Astrocyte of the cerebellum (primary cell): ENCODE measurements around the gene LRRC3.
"Not testable (repeated sequence)": the region's sequence is repeated elsewhere in the genome, so short reads cannot be mapped to it uniquely, and the experiment has no call there.

ENCODE experiments used
- DNase-seq: peaks from one replicate; pipeline ENCODE4 v3.0.0-alpha.2; 2011; ENCODE audit warnings: low read depth
- H3K4me3 ChIP-seq: 2 replicates; pipeline ENCODE4 v1.5.1; 2011; ENCODE audit warnings: mild to moderate bottlenecking, low read depth, low read length, moderate library complexity
- in situ Hi-C: cut with HindIII; loops from 2 replicates; pipeline ENCODE4 v1.10.0; 2017; ENCODE audit warnings: low sequenced_read_pairs
- TF ChIP-seq, protein P1 (sequence below): IDR thresholded peaks from 2 replicates; pipeline ENCODE4 v1.5.1; 2012; ENCODE audit warnings: low read length, low read depth, moderate library complexity, mild to moderate bottlenecking; ENCODE audit errors: missing control alignments

Gene LRRC3

GRCh38 chr21:44499211-44499560, 43.9 kb downstream of the LRRC3 start:
- in situ Hi-C loops = loop anchor here (25.0 kb wide), 1 partner anchor 112 kb away; no protein-coding TSS in a partner anchor

DNA sequence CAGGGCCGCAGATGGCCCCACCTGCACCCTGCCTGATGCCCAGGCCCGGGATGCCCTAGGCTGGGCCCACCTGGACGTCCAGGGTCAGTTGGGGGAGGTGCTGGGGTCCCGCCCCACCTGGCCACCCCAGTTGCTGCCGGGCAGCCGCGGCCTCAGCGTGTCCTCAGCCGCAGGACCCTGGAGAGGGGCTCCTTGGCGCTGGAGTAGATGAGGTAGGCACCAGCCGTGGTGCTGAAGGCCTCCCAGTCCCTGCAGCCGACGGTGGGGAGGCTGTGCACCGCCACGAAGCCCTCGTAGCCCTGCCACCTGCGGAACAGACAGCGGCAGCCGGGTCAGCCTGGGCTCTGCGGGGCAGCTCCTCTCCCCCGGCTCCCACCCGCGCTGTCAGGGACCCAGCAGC, 44.3 kb downstream of the LRRC3 start:
- H3K4me3 ChIP-seq = no peak overlapping the region
- no peak for DNase-seq
- TF ChIP-seq, protein P1, sequence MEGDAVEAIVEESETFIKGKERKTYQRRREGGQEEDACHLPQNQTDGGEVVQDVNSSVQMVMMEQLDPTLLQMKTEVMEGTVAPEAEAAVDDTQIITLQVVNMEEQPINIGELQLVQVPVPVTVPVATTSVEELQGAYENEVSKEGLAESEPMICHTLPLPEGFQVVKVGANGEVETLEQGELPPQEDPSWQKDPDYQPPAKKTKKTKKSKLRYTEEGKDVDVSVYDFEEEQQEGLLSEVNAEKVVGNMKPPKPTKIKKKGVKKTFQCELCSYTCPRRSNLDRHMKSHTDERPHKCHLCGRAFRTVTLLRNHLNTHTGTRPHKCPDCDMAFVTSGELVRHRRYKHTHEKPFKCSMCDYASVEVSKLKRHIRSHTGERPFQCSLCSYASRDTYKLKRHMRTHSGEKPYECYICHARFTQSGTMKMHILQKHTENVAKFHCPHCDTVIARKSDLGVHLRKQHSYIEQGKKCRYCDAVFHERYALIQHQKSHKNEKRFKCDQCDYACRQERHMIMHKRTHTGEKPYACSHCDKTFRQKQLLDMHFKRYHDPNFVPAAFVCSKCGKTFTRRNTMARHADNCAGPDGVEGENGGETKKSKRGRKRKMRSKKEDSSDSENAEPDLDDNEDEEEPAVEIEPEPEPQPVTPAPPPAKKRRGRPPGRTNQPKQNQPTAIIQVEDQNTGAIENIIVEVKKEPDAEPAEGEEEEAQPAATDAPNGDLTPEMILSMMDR = no peak
- in situ Hi-C loops = loop anchor here (25.0 kb wide), 1 partner anchor 112 kb away; no protein-coding TSS in a partner anchor

More at GRCh38 chr21:44499211-44499560, 43.9 kb downstream of the LRRC3 start:
- DNase-seq = no peak
- H3K4me3 ChIP-seq = no peak overlapping the region
- TF ChIP-seq, protein P1 = no peak

- no peak overlapping the region for H3K4me3 ChIP-seq
- in situ Hi-C loops = no loop called here
- DNase-seq = no peak
- TF ChIP-seq, protein P1 = no peak
Measured at GRCh38 chr21:44500111-44500510, 44.8 kb downstream of the LRRC3 start.

DNA sequence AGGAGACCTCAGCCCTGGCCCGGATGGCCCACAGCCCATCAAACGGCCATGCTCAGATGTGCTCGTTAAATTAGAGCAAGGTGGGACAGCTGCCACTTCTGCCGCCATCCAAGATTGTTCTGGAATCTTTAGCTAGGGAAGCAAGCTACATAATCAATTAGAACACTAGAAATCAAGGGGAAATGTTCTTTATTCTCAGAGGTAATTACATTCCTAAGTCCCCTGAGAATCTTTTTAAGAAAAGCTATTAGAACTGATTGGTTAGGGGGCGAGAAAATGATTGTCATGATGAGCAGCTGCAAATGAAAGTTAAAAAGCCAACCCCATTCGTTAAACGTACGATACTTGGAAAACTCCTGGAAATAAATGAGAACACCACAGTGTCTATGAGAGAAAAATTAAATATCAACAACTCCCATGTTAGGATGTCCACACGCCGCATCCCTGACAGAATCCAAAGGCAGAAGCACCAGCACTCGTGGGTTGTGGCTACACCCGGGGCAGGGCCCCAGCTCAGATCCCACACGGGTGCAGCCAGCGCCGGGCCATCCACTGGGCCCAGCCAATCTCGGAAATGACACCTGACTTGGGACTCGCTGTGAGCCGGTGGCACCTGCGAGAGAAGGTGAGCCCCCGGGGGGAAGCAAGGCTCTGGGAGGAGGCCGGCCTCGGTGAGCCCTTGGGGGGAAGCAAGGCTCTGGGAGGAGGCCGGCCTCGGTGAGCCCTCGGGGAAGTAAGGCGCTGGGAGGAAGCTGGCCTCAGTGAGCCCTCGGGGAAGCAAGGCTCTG, 47.1 kb downstream of the LRRC3 start:
- TF ChIP-seq, protein P1 = no peak
- no peak for DNase-seq
- in situ Hi-C loops = no loop called here
- no peak overlapping the region for H3K4me3 ChIP-seq

- DNase-seq, in situ Hi-C loops, H3K4me3 ChIP-seq: not testable (repeated sequence)
Measured at GRCh38 chr21:44503006-44503889, 47.9 kb downstream of the LRRC3 start.

- no peak for DNase-seq
- TF ChIP-seq, protein P1 = no peak
- H3K4me3 ChIP-seq = no peak overlapping the region
- in situ Hi-C loops = no loop called here
Measured at GRCh38 chr21:44503901-44504399, 48.6 kb downstream of the LRRC3 start.
